Amniotic epithelial cell (primary cell): ENCODE measurements around the gene SEC24B.

ENCODE experiments used
- DNase-seq: peaks from one replicate; pipeline ENCODE4 v3.0.0-alpha.2; 2010; ENCODE audit warnings: low read depth

The SEC24B gene

GRCh38 chr4:109433205-109434006 lies at the start of gene SEC24B:
Gene SEC24B (plus strand): TSS chr4:109433815. CDS start chr4:109433870, 55 bp downstream.
- DNase-seq = peak; percentile 57

DNA sequence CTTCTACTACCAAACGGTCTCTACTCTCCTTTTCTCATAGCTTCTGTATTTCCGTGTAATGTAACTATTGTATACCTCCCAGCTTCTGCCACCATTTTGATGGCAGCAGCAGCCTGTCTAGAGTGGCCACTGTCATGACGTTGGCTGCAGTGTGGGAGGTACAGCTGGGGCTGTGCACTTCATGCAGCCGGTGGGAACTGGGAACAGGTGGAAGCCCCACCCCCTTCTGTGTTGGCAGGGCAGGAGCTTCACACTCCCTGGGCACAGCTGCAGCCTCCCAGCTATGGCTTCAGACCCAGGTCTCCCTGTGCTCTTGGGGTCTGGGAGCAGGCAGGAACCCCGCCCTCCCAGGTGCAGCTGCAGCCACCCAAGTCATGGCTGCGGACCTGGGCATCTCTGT lies 49.8 kb upstream of the SEC24B start:
- no peak for DNase-seq

DNA sequence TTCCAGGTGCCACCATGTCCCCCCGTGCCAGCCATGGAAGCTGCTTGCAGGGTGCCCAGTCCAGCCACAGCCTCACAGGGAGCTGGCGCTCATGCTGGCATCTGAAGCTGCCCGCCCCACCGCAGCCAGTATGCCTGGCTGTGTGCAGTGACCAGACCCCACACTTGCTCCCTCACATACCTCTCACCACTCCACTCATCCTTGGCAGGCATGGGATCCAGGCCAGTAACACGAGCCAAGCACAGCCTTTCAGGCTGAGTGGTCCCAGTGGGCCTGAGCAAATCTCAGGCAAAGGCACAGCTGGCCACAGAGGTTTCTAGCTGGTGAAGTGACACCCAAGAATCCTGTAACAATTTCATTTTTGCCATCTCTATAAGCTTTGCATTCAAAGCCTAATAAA lies 48.4 kb upstream of the SEC24B start:
- DNase-seq = no peak

DNA sequence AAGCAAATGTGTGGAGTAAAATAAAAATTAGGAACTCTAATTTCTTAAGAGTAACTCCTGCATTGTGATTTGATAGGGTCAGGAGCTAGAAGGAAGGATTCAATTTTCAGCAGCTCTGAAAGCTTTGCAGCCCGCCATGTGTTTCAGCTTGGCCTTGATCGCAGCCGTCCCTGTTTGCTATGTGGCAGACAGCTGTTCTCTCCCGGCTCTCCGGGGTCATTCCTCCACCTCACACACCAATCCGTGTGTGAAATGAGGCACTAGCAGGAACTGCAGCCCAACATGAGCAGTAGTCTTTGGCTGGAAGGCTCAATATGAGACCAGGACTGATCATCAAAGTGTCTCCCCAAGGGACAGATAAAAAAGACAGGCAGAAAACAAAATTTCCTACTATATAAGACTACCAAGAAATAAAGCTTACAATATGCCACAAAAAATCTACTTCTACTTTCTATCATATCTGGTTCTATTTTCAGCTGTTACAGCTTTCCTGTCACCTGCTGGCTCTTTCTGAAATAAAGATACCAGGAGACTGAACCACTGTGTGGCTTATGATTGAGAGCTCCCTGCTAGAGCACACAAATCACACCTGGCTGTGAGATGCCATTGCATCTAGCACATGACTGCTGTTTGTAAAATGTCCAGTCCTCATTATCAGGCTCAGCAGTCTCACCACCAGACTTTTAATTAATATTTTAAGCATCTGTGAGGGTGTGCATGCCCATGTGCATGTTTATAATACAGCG lies 44.1 kb upstream of the SEC24B start:
- DNase-seq = no peak

GRCh38 chr4:109390115-109390768 lies 43.4 kb upstream of the SEC24B start:
- DNase-seq = no peak

DNA sequence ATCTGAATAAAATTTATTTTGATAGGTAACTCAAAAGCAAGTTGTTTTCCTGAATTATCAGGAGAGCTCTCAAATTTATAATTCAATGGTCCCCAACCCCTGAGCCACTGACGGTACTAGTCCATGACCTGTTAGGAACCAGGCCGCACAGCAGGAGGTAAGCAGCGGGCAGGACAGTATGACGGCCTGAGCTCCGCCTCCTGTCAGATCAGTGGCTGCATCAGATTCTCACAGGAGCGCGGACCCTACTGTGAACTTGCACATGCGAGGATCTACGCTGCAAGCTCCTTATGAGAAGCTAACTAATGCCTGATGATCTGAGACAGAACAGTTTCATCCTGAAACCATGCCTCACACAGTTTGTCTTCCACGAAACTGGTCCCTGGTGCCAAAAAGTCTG lies 37.9 kb upstream of the SEC24B start:
- DNase-seq = no peak

DNA sequence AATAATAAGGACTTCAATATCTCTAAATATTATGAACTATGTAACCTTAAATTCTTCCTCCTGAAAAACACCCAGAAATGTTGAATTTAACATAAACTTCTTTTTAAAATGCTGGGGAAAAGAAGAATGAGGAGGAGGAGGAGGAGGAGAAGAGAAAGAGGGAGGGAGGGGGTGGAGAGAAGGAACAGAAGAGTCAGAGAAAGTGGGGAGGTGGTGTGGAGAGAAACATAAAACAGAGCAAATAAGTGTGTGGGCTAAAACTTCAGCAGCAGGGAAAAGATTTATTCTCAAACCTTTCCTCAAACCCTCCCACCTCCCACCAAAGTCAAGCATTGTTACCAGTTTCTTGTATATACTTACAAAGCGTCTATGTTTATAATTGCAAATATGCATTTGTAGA lies 34.7 kb upstream of the SEC24B start:
- no peak for DNase-seq

- DNase-seq = peak; percentile 72
Measured at GRCh38 chr4:109406337-109406931, 27.2 kb upstream of the SEC24B start.

DNA sequence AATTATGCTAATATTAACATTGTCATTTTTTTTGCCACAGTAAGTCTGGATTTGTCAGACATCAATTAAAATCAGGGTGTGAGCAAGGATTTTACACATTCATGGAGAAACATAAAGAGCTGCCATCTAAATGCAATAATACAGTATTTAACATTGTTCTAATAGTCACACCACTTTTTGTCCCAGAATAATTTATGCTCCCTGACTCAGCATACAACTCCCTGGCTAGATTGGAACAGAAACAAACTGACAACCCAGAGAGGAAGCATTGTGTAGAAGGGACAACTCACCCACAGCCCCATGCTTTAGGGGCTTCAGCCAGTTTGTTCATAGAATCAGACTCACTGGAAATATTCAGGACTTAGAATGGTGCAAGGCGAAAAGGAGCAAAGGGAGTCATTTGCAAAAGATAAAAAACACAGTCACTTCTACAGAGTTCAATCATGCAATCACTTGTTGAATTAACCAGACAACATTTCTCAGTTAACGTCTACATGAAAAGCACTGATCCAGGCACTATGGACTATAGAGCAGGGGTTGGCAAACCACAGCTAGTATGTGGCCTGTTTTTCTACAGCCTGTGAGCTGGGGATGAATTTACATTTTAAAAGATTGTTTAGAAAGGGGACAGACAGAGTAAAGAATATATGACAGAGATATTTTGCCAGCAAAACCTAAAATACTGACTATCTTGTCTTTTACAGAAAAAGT lies 26.4 kb upstream of the SEC24B start:
- DNase-seq = no peak

- no peak for DNase-seq
Measured at GRCh38 chr4:109408711-109409110, 24.9 kb upstream of the SEC24B start.

DNA sequence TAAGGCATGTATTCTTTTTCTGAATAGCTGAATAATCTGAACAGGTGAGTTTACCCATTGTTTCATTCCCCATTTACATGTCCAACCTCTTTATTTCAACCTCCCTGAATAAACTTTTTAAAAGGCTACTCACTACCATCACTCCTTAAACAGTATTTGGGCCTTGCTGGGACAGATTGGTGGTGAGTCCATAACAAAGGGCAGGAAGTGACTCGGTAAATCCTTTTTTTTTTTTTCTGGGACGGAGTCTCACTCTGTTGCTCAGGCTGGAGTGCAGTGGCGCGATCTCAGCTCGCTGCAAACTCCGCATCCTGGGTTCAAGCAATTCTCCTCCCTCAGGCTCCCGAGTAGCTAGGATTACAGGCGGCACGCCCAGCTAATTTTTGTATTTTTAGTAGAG lies 23.4 kb upstream of the SEC24B start:
- no peak for DNase-seq

GRCh38 chr4:109410776-109411175 lies 22.8 kb upstream of the SEC24B start:
- peak; percentile 31 for DNase-seq

DNA sequence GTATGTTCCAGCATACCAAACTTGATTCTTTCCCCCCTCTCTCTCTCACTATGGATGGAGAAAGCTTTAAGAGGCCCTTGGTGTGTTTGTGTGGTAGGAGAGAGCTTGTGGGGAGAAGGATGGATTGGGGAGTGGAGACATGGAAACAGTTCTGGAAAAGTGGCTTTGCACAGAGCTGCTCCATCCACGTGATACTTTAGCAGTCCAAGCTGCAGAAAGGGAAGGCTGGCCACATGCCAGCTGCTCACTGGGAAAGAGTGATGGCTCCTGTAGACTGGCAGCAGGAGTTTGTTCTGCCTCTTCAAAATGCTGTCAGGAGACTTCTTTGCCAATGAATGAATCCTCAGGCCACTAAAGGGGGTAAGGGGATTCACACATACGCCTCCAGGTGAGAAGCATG lies 21.7 kb upstream of the SEC24B start:
- DNase-seq = peak; percentile 44

DNA sequence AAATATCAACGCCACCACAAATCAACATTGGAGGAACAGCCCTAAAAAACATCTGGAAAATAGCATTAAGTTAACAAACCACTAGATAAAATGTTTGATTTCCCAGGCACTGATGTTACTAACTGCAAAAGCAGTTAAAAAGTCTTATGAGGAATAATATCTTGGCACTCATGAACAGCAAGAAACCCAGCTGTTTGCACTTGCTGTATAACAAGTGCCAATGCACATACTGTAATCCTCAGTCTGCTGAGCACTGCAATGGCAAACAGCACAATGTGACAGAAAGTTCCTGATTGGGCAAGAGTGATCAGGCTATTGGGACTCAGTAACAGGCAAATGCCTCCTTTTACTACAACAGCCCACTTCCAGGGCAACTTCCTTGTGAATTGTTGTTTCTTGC lies 20.8 kb upstream of the SEC24B start:
- DNase-seq = no peak

DNA sequence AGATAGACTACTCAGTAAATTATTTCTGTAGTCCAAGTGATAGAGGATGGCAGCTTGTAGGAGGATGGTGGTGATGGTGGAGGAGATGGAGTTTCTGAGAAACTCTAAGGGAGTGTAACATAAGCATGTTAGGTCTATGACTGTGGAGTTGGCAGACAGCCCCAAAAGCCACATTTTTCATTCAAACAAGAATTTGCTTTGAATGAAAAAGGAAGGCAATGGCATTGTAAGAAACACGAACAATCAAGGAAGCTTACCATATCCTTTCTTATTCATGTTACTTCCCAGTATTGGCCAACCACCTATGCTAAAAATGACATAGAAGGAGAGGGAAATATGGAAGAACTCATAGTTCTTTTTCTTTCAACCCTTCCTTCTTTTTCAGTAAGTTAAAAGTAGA lies 18.7 kb upstream of the SEC24B start:
- DNase-seq = peak; percentile 44

DNA sequence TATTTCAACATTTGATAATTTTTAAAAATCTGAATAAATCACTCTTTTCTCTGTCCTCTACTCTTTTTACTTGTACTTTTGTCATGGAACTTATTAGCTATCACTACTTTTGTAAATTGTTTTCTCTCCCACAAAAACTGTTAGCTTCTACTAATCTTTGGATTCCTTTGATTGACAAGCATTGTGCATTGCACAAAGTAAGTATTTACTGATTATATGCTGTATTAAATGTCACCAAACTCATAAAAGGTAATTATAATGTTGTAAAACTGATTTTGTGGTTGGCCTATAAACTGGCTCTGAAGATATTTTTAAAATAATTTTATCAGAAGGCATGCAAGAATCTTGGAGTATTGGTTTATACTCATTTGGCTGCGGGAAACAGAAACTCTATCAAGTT lies 15.0 kb upstream of the SEC24B start:
- no peak for DNase-seq

- peak; percentile 84 for DNase-seq
Measured at GRCh38 chr4:109419679-109420078, 13.9 kb upstream of the SEC24B start.

DNA sequence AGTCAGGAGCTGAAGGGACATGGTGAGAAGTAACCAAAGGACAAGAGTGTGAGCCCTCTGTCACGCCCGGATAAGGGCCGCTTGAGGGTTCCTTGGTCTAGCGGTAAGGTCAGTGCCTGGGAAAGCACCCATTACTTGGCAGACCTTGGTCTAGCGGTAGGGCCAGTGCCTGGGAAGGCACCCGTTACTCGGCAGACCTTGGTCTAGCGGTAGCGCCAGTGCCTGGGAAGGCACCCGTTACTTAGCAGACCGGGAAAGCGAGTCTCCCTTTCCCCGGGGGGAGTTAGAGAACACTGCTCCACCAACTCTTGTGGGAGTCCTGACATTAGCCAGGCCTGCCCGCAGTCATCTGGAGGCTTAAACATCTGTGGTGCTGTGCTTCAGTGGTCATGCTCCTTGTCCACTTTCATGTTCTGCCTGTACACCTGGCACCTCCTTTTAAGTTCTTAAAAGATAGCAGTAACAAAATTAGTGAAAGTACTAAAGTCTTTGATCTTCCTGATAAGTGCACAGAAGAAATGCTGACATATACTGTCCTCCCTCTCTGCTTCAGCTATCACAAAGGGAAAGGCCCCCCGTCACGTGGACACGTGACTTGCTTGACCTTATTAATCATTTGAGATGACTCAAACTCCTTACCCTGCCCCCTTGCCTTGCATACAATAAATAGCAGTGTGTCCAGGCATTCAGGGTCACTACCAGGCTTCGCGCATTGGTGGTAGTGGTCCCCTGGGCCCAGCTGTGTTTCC lies 9.3 kb upstream of the SEC24B start:
- peak; percentile 57 for DNase-seq

GRCh38 chr4:109425405-109425804 lies 8.2 kb upstream of the SEC24B start:
- DNase-seq = no peak

- peak; percentile 24 for DNase-seq
Measured at GRCh38 chr4:109429545-109429944, 4.1 kb upstream of the SEC24B start.

- no peak for DNase-seq
Measured at GRCh38 chr4:109432203-109432602, 1.4 kb upstream of the SEC24B start.
